ENCODE measurements around the gene CRIM1. TPM values are rescaled to one million over a fixed set of nuclear protein-coding genes. Genes with fewer than 3 reads are reported as not detected.

The CRIM1 gene
- total RNA-seq, 2 donors from 2014 or later = 26.7 to 26.9 TPM

GRCh38 chr2:36589230-36589630 lies 233.7 kb downstream of the CRIM1 start:
- Histone ChIP-seq H3K4me1 (ENCODE audit: control insufficient read depth, insufficient read depth, low read length) (no peaks in the 10 kb centered on the region), H3K4me3 (ENCODE audit: low read length) (no peak overlapping the region), H3K9me3 (ENCODE audit: control insufficient read depth, low read length) (no peaks in the 10 kb centered on the region), H3K27ac (ENCODE audit: low read depth, low read length) (no peak overlapping the region), H3K36me3 (ENCODE audit: control insufficient read depth, insufficient read depth, low read length) (peaks cover 45% of the 10 kb centered on the region), H3K27me3 (ENCODE audit: control insufficient read depth, insufficient read depth, low read length, poor library complexity, severe bottlenecking) (no peaks in the 10 kb centered on the region), H3K9ac (ENCODE audit: extremely low read depth, low read length, poor library complexity, severe bottlenecking) (no peak overlapping the region)
- H3K36me3 Mint-ChIP-seq (ENCODE audit: low read depth) = peaks cover 56% of the 10 kb centered on the region
- 87% methylated on average over 2 of the region's 2 CpGs; no CpG with 5 or more reads in 1 of the 2 experiments for WGBS, 2 experiments (ENCODE audit: insufficient coverage in 1 of 2, insufficient read length in 1 of 2)
- no peak overlapping the region for H3K27ac Mint-ChIP-seq
- no peaks in the 10 kb centered on the region for H3K4me1 Mint-ChIP-seq
- no peak for TF ChIP-seq CTCF (conservative IDR thresholded peaks at IDR 0.05)
- H3K9me3 Mint-ChIP-seq = no peaks in the 10 kb centered on the region
- no peak for DNase-seq
- H3K27me3 Mint-ChIP-seq (ENCODE audit: insufficient read depth) = no peaks in the 10 kb centered on the region
- no peak overlapping the region for H3K4me3 Mint-ChIP-seq

- Histone ChIP-seq H3K36me3 (ENCODE audit: control insufficient read depth, insufficient read depth, low read length) (peaks cover 8% of the 10 kb centered on the region), H3K27me3 (ENCODE audit: control insufficient read depth, insufficient read depth, low read length, poor library complexity, severe bottlenecking) (no peaks in the 10 kb centered on the region), H3K4me1 (ENCODE audit: control insufficient read depth, insufficient read depth, low read length) (no peaks in the 10 kb centered on the region), H3K4me3 (ENCODE audit: low read length) (no peak overlapping the region), H3K9me3 (ENCODE audit: control insufficient read depth, low read length) (no peaks in the 10 kb centered on the region), H3K9ac (ENCODE audit: extremely low read depth, low read length, poor library complexity, severe bottlenecking) (no peak overlapping the region), H3K27ac (ENCODE audit: low read depth, low read length) (no peak overlapping the region)
- no peak overlapping the region for H3K4me3 Mint-ChIP-seq
- WGBS, 2 experiments (ENCODE audit: insufficient coverage in 1 of 2, insufficient read length in 1 of 2) = 95 to 100% methylated on average over 2 to 6 of the region's 6 CpGs
- no peak for TF ChIP-seq CTCF (conservative IDR thresholded peaks at IDR 0.05)
- no peak for DNase-seq
- H3K36me3 Mint-ChIP-seq (ENCODE audit: low read depth) = peaks cover 43% of the 10 kb centered on the region
- H3K27ac Mint-ChIP-seq = no peak overlapping the region
- H3K4me1 Mint-ChIP-seq = peaks cover 29% of the 10 kb centered on the region
- H3K27me3 Mint-ChIP-seq (ENCODE audit: insufficient read depth) = peaks cover 13% of the 10 kb centered on the region
- no peaks in the 10 kb centered on the region for H3K9me3 Mint-ChIP-seq
Observed at GRCh38 chr2:36594849-36595248, 239.3 kb downstream of the CRIM1 start.

GRCh38 chr2:36596397-36596796 lies 240.8 kb downstream of the CRIM1 start:
- peaks cover 34% of the 10 kb centered on the region for H3K36me3 Mint-ChIP-seq (ENCODE audit: low read depth)
- H3K27ac Mint-ChIP-seq = no peak overlapping the region
- no peak for DNase-seq
- WGBS, 2 experiments (ENCODE audit: insufficient coverage in 1 of 2, insufficient read length in 1 of 2) = 94 to 98% methylated on average over 12 of the region's 12 CpGs
- H3K4me1 ChIP-seq (ENCODE audit: control insufficient read depth, insufficient read depth, low read length) = no peaks in the 10 kb centered on the region
- no peak overlapping the region for H3K27ac ChIP-seq (ENCODE audit: low read depth, low read length)
- no peaks in the 10 kb centered on the region for H3K27me3 ChIP-seq (ENCODE audit: control insufficient read depth, insufficient read depth, low read length, poor library complexity, severe bottlenecking)
- H3K4me3 Mint-ChIP-seq = peak overlapping the region; percentile 83
- H3K9ac ChIP-seq (ENCODE audit: extremely low read depth, low read length, poor library complexity, severe bottlenecking) = no peak overlapping the region
- H3K36me3 ChIP-seq (ENCODE audit: control insufficient read depth, insufficient read depth, low read length) = no peaks in the 10 kb centered on the region
- peak overlapping the region; percentile 91 for H3K4me3 ChIP-seq (ENCODE audit: low read length)
- no peaks in the 10 kb centered on the region for H3K9me3 ChIP-seq (ENCODE audit: control insufficient read depth, low read length)
- H3K9me3 Mint-ChIP-seq = no peaks in the 10 kb centered on the region
- H3K27me3 Mint-ChIP-seq (ENCODE audit: insufficient read depth) = peaks cover 13% of the 10 kb centered on the region
- H3K4me1 Mint-ChIP-seq = peaks cover 29% of the 10 kb centered on the region
- no peak for TF ChIP-seq CTCF (conservative IDR thresholded peaks at IDR 0.05)

Measured in endodermal cell (in vitro differentiated cells).